NCI-H748 treated with DMSO at 0.1 percent for 48 hours (cell line): ENCODE measurements around the gene TNNI2.
A peak's percentile ranks its signal among the peaks of the same experiment; 100 is the strongest.

Experiments
- DNase-seq: peaks from one replicate; lab custom pipeline; 2025; lab: John Stamatoyannopoulos, UW

TNNI2 gene

DNA sequence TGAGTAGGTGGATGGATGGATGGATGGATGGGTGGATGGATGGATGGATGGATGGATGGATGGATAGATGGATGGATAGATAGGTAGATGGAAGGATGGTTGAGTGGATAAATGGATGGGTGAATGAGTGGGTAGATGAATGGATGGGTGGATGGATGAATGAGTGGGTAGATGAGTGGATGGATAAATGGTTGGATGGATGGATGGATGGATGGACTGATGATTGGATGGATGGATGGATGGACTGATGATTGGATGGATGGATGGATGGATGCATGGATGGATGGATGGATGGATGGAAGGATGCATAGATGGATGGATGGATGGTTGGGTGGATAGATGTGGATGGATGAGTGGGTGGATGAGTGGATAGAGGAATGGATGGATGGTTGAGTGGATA is 17.2 kb upstream of the TNNI2 start:
- DNase-seq: no peak

GRCh38 chr11:1822648-1823375 is 16.0 kb upstream of the TNNI2 start:
- DNase-seq: no peak

GRCh38 chr11:1823376-1824220 is 15.2 kb upstream of the TNNI2 start:
- DNase-seq: no peak

DNA sequence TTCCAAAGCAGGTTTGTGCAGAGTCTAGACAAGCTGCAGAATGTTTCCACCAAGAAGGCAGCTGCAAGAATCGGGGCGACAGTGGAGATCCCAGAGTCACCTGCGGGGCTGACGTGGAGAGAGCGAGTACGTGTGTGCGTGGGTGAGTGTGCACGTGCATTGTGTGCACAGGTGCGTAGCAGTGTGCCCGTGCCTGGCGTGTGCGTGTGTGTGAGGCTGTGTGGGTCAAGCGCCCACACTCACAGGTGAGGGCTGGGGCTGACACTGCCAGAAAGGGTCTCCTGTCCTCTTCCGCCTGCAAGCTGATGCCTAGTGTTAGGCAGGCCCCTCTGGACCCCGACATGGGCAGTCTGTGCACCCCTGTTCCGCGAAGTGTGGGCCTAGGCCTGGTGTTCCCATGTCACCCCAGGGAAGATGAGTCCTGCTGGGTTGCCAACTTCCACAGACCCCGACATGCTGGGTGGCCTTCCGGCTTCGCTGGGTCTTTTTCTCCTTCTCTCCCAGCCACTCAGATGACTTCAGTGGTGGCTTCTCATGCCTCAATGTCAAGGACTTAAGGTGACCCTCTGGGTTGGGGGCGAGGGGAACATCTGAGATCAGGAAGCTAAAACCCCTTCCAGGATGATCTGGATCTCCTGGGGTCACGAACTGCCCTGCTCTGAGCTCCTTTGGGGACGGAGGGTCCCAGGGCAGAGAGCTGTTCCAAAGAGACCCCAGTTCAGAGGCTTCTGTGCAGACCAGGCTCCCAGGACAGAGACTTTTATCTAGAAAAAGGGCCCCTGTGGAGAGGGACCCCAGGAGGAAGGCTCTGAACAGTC is 14.4 kb upstream of the TNNI2 start:
- DNase-seq: no peak

DNA sequence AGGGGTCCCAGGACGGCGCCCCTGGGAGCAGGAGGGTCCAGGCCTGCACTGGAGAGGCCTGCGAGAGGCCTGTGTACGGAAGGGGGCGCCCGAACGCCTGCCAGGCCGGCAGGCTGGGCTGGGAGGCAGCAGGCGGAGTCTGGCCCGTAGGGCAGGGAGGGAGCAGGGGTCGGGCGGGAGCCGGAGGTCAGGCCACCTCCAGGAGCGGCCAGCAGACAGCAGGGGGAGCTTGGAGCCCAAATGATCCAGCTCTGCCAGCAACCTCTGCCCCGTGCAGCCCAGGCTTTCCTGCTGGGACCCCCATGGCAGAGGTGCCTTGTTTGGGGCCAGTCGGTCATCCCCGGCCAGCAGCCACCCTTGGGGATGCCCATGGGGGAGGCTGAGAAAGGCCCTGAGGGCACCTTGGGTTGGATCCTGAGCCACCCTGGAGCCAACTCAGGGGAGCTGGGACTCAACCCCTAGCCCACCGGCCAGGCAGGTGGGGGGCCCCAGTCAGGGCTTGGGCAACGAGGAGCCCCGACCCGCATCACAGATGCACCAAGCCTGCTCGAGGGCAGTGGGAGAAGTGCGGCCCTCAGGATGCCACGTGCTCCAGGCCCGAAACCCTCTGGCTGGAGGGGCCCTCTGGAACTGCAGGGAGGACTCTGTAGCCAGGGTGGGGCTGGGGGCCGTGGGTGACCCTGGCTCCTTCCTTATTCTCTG is 13.6 kb upstream of the TNNI2 start:
- no peak for DNase-seq

DNA sequence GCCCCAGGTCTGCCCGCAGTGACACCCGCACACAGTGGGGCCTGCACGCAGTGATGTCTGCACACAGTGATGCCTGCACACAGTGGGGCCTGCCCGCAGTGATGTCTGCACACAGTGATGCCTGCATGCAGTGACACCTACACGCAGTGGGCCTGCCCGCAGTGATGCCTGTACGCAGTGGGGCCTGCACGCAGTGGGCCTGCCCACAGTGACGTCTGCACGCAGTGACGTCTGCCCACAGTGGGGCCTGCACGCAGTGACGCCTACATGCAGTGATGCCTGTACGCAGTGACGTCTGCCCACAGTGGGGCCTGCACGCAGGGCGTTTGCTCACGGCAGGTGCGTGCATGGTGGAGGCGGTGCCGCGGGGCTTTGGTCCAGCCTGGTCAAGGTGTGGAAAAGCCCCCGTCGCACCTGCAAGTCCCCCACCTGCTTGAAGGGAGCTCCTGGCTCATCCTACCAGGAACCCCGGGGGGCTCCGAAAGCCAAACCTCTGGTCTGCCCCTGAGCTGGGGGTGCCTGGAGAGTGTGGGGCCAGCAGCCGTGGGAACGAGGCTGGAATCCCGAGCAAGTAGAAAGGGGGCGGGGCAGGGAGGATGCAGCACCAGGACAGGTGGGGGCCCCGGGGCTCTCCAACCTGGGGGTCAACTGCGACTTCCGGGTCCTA is 12.9 kb upstream of the TNNI2 start:
- DNase-seq: no peak

- DNase-seq: no peak
Observed at GRCh38 chr11:1826552-1827094, 12.2 kb upstream of the TNNI2 start.

- DNase-seq: peak; percentile 5
Observed at GRCh38 chr11:1827095-1827813, 11.5 kb upstream of the TNNI2 start.

- DNase-seq: no peak
Observed at GRCh38 chr11:1827931-1828330, 10.8 kb upstream of the TNNI2 start.

- DNase-seq: no peak
Observed at GRCh38 chr11:1828542-1828941, 10.2 kb upstream of the TNNI2 start.

DNA sequence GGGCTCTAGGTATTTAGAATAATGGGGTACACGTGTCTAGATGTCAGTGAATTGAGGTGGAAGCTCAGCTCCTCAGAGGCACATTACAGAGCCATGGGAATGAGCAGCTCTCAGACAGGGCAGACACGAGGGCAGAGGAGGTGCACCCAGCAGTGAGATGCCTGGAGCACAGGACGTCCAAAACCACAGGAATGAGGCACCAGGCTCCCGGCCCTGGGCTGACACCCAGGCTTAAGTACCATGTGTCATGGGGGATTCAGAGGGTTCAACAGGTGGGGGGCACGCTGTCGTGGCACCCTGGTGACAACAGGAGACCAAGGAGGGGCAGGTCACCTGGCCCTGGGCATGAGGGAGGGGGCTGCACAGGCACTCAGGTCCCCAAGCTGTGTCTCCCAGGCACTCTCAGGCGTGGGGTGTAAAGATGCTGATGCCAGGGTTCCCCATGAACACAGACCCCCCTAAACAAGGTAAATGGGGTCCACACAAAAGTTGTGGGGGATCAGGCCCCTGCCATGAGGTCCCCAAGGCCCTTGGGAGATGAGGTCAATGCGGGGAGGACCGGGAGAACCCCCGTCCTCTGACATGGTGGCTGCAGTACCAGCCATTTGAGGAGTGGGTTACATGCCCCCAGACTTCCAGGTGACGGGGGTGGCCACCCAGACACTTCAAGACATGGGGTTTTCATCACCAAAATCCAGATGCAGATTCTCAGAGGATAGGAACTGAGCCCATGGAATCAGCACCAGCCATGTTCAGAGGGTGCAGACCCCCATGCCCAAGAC is 9.6 kb upstream of the TNNI2 start:
- DNase-seq: no peak

DNA sequence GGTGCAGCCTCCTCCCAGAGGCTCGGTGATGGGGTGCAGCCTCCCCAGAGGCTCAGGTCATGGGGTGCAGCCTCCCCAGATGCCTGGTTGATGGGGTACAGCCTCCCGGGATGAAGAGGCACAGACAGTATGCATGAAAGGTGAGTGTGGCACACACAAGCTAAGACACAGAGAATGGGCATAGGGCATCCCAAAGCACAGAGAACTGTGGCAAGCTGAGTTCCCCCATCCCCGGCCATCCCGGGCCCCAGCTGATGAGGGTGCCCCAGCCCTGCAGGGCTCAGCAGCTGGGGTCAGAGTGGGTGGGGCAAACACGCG is 8.8 kb upstream of the TNNI2 start:
- DNase-seq: no peak

DNA sequence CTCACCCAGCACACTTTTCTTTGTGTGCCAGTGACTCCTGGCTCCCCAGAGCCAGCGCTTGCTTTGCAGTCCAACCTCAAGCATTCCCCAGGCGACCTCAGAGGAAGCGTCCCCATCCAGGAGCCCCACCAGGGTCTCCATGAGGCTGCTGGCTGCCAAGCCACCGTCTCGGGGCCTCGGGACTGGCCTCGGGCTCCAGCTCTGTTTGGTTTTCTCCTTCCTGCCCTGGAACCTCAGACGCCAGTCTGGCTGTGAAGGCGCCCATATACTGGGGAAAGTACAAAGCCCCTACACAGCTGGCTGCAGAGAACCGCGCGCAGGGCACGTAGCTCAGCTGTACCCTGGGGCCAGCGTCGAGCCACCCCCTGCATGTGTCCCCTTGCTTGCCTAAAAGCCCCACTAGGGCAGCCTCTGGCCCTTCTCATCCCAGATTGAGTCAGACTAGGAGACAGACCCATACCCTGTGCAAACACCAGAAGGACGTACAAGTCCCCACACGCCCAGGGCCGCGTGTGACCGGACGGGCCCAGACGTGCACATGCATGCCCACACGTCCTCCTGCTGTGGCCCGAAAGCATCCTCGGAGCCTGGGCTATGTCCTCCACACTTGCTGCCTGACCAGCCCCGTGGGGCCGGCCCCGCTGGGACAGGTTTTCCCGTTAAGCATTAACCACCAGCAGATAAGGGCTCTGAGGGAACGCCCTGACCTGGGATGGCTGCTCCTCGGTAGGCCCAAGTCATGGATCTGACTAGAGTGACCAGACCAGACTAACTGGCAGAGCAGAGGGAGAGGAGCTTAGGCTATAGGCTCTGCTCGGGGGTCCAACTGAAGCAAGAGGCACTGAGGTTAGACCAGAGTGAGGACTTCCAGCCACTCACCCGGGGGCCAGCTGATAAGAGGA is 8.2 kb upstream of the TNNI2 start:
- peak; percentile 52 for DNase-seq

DNA sequence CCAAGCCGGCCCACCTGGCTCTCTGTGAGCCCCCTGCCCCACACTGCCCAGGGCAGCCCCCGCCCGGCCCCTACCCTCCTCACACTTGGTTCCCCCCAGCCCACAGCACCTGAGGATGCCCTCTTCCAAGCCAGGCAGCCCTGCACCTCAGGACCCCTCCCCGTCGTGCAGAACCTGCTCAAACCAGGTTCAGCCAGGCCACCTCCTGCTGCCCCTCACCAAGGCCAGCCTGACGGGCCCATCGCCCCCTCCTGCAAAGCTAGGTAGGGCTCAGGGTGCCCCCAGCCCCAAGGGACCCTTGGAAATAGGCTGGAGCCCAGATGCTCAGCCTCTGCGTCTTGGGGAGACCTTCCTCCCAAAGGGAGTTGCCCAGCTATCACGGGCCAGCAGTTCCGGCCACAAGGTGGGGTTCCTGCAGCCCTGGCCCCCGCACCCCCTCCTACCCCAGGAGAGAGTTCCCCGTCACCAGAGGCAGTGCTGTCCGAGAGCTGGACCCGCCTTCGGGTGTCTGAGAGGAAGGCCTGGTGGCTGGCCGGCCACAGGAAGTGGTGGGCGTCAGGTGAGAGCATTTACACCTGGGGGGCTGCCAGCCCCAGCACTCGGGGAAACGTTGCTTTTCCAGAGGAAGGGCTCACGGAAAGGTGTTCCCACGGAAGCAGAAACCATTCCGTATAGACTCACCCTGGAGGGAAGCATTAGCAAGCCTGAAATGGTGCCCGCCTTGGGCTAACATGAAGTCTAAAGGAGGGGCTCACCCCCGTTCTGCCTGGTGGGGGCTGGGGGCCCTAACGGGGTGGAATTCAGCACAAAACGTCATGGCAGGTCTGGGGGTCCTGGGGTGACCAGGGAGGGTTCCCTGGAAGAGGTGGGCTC is 7.2 kb upstream of the TNNI2 start:
- DNase-seq: no peak

- DNase-seq: no peak
Observed at GRCh38 chr11:1832211-1832919, 6.4 kb upstream of the TNNI2 start.

GRCh38 chr11:1832920-1833295 is 5.9 kb upstream of the TNNI2 start:
- DNase-seq: no peak

GRCh38 chr11:1834062-1834610 is 4.6 kb upstream of the TNNI2 start:
- no peak for DNase-seq
